ENCODE results near the gene DRC1.
"Not testable (repeated sequence)": the region's sequence is repeated elsewhere in the genome, so short reads cannot be mapped to it uniquely, and the experiment has no call there.

GRCh38 chr2:26468544-26468943 is 66.8 kb downstream of the DRC1 start:
- not testable (repeated sequence) for TF ChIP-seq CTCF (IDR thresholded peaks at IDR 0.05; ENCODE audit: low read length); EZH2phosphoT487 (IDR thresholded peaks at IDR 0.05; ENCODE audit: low read length); EZH2 (optimal IDR thresholded peaks at IDR 0.05; ENCODE audit: low read depth, low read length)
